ENCODE measurements around the gene TPRX2. TPM values are rescaled to one million over a fixed set of nuclear protein-coding genes. Genes with fewer than 3 reads are reported as not detected.

TPRX2 gene
- total and polyA plus RNA-seq, 4 donors = not detected

- no peak for TF ChIP-seq CTCF (IDR thresholded peaks at IDR 0.05; ENCODE audit: control extremely low read depth, extremely low read depth)
- WGBS, 2 donors = 10% methylated on average over 10 of the region's 10 CpGs
Observed at GRCh38 chr19:47819858-47820257, 39.2 kb upstream of the TPRX2 start.

DNA sequence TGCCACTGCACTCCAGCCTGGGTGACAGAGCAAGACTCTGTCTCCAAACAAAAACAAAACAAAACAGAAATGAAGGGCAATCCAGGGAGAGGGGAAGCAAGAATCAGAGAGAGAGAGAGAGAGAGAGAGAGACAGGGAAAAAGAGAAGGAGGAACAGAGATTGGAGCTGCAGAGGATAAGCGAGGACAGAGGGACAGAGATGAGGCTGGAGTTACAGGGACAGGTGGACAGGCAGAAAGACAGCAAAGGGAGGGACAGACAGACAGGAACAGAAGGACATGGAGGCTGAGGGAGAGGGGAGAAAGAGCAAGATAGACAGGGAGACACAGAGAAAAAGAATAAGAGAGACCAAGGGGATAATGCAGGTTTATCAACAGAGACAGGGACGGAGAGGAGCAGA is 38.6 kb upstream of the TPRX2 start:
- peaks cover 0 to 3% (median 0%) of the 10 kb centered on the region in 4 donors for H3K9me3 ChIP-seq (ENCODE audit: control insufficient read depth in 4 of 4, insufficient read depth in 3 of 4, low read length in 3 of 4)
- no peaks in the 10 kb centered on the region for H3K36me3 ChIP-seq (ENCODE audit: control insufficient read depth in 4 of 4, insufficient read depth in 4 of 4, low read length in 4 of 4)
- peaks cover 0 to 21% (median 5%) of the 10 kb centered on the region in 3 donors for H3K27me3 ChIP-seq (ENCODE audit: control insufficient read depth in 3 of 3, insufficient read depth in 3 of 3, low read length in 2 of 3)
- H3K4me1 ChIP-seq (ENCODE audit: control insufficient read depth in 5 of 5, insufficient read depth in 5 of 5, low read length in 5 of 5) = no peaks in the 10 kb centered on the region
- H3K27ac ChIP-seq (ENCODE audit: low read depth in 1 of 2, low read length in 1 of 2) = no peak overlapping the region
- no peak for TF ChIP-seq CTCF (IDR thresholded peaks at IDR 0.05; ENCODE audit: control extremely low read depth, extremely low read depth)
- no peak overlapping the region for H3K4me3 ChIP-seq
- no peak overlapping the region for H3K9ac ChIP-seq (ENCODE audit: insufficient read depth in 1 of 2, low read length in 2 of 2)
- WGBS, 2 donors = 66% methylated on average over 2 of the region's 2 CpGs
- no peak for ATAC-seq (ENCODE audit: insufficient read depth, low FRiP score)
- DNase-seq = no peak

More at GRCh38 chr19:47819858-47820257, 39.2 kb upstream of the TPRX2 start:
- DNase-seq (no peak), ATAC-seq (ENCODE audit: insufficient read depth, low FRiP score) (no peak)
- Histone ChIP-seq H3K9me3 (ENCODE audit: control insufficient read depth in 4 of 4, insufficient read depth in 3 of 4, low read length in 3 of 4) (peaks cover 0 to 3% (median 0%) of the 10 kb centered on the region in 4 donors), H3K4me1 (ENCODE audit: control insufficient read depth in 5 of 5, insufficient read depth in 5 of 5, low read length in 5 of 5) (no peaks in the 10 kb centered on the region), H3K27ac (ENCODE audit: low read depth in 1 of 2, low read length in 1 of 2) (no peak overlapping the region), H3K9ac (ENCODE audit: insufficient read depth in 1 of 2, low read length in 2 of 2) (no peak overlapping the region), H3K4me3 (no peak overlapping the region), H3K27me3 (ENCODE audit: control insufficient read depth in 3 of 3, insufficient read depth in 3 of 3, low read length in 2 of 3) (peaks cover 0 to 21% (median 5%) of the 10 kb centered on the region in 3 donors), H3K36me3 (ENCODE audit: control insufficient read depth in 4 of 4, insufficient read depth in 4 of 4, low read length in 4 of 4) (no peaks in the 10 kb centered on the region)

GRCh38 chr19:47821460-47822020 is 37.5 kb upstream of the TPRX2 start, which contains the start of gene CRX:
Gene CRX, plus strand, starts transcription at chr19:47821937. Its CDS starts 12,507 bp downstream, at chr19:47834444.
- Histone ChIP-seq H3K27me3 (ENCODE audit: control insufficient read depth in 3 of 3, insufficient read depth in 3 of 3, low read length in 2 of 3) (peaks cover 0 to 21% (median 5%) of the 10 kb centered on the region in 3 donors), H3K27ac (ENCODE audit: low read depth in 1 of 2, low read length in 1 of 2) (no peak within 1 kb of the TSS), H3K9me3 (ENCODE audit: control insufficient read depth in 4 of 4, insufficient read depth in 3 of 4, low read length in 3 of 4) (peaks cover 0 to 6% (median under 1%) of the 10 kb centered on the region in 4 donors), H3K4me1 (ENCODE audit: control insufficient read depth in 5 of 5, insufficient read depth in 5 of 5, low read length in 5 of 5) (no peaks in the 10 kb centered on the region), H3K4me3 (no peak within 1 kb of the TSS), H3K36me3 (ENCODE audit: control insufficient read depth in 4 of 4, insufficient read depth in 4 of 4, low read length in 4 of 4) (no peaks in the 10 kb centered on the region), H3K9ac (ENCODE audit: insufficient read depth in 1 of 2, low read length in 2 of 2) (no peak within 1 kb of the TSS)
- TF ChIP-seq CTCF (IDR thresholded peaks at IDR 0.05; ENCODE audit: control extremely low read depth, extremely low read depth) = no peak
- no peak for DNase-seq
- whole genome bisulfite sequencing, 2 donors = 39 to 44% methylated on average over 15 of the region's 15 CpGs
- ATAC-seq (ENCODE audit: insufficient read depth, low FRiP score) = no peak

Data from lung (tissue), 12 donors.